Muscle of leg (tissue), 11 donors: ENCODE measurements around the gene ENTPD1. TPM values are rescaled to one million over a fixed set of nuclear protein-coding genes. Genes with fewer than 3 reads are reported as not detected.

Experiments used
- DNase-seq: peaks from one replicate; pipeline ENCODE4 v3.0.0; 2013
- H3K27ac ChIP-seq: one replicate; pipeline ENCODE4 v1.5.1; 2013; ENCODE audit warnings: mild to moderate bottlenecking, low read length, control low read depth
- H3K27me3 ChIP-seq: one replicate; pipeline ENCODE4 v1.6.1; 2013; ENCODE audit warnings: low read length; ENCODE audit not compliant: control insufficient read depth, insufficient read depth
- H3K36me3 ChIP-seq: one replicate; pipeline ENCODE4 v1.6.1; 2013; ENCODE audit warnings: low read length; ENCODE audit not compliant: control insufficient read depth, insufficient read depth
- H3K4me1 ChIP-seq: one replicate; pipeline ENCODE4 v1.6.1; 2013; ENCODE audit warnings: low read length; ENCODE audit not compliant: control insufficient read depth, insufficient read depth
- H3K4me3 ChIP-seq: one replicate; pipeline ENCODE4 v1.5.1; 2013; ENCODE audit warnings: low read length, control low read depth
- H3K9me3 ChIP-seq: replicated peaks from 2 replicates; pipeline ENCODE4 v1.6.1; 2013; ENCODE audit warnings: low read depth, low read length; ENCODE audit not compliant: control insufficient read depth
- WGBS: methylation state at CpG from one replicate; pipeline ENCODE4 v1.1.5; 2013; ENCODE audit warnings: missing lambda C conversion rate; ENCODE audit not compliant: insufficient coverage; 5-methylcytosine and 5-hydroxymethylcytosine counted together
- polyA plus RNA-seq, 8 donors: library from polyadenylated mRNA; unstranded; fragments of 120-200 nt; gene quantifications; one replicate each; pipeline versions ENCODE4 v1.2.1 to v1.2.3, GENCODE V29; 2013; ENCODE audit warnings: inconsistent platforms in 1 of 8, low replicate concordance in 1 of 8; ENCODE audit not compliant: insufficient read length in 8 of 8, insufficient read depth in 1 of 8
- total RNA-seq: library from RNA; stranded (reverse); fragments of 120-200 nt; gene quantifications from one replicate; pipeline ENCODE4 v1.2.4, GENCODE V29; 2013

Gene ENTPD1
- total and polyA plus RNA-seq, 9 donors = 11.0 to 17.3 (median 14.8) TPM

GRCh38 chr10:95809370-95810197, 53.6 kb downstream of the ENTPD1 start:
- no peak for DNase-seq
- no peaks in the 10 kb centered on the region for H3K27me3 ChIP-seq
- no peak overlapping the region for H3K4me3 ChIP-seq
- WGBS = 97% methylated on average over 30 of the region's 64 CpGs
- H3K36me3 ChIP-seq = no peaks in the 10 kb centered on the region
- peaks cover 8% of the 10 kb centered on the region for H3K4me1 ChIP-seq
- H3K27ac ChIP-seq = no peak overlapping the region
- no peaks in the 10 kb centered on the region for H3K9me3 ChIP-seq

GRCh38 chr10:95810198-95810976, 54.4 kb downstream of the ENTPD1 start:
- Histone ChIP-seq H3K27ac (no peak overlapping the region), H3K36me3 (no peaks in the 10 kb centered on the region), H3K4me3 (no peak overlapping the region), H3K9me3 (no peaks in the 10 kb centered on the region), H3K27me3 (no peaks in the 10 kb centered on the region), H3K4me1 (peaks cover 8% of the 10 kb centered on the region)
- 96% methylated on average over 9 of the region's 20 CpGs for WGBS
- DNase-seq = no peak

GRCh38 chr10:95813054-95813685, 57.2 kb downstream of the ENTPD1 start:
- H3K27ac ChIP-seq = peak overlapping the region; percentile 72
- no peaks in the 10 kb centered on the region for H3K27me3 ChIP-seq
- H3K4me1 ChIP-seq = peaks cover 8% of the 10 kb centered on the region
- H3K9me3 ChIP-seq = no peaks in the 10 kb centered on the region
- no peak overlapping the region for H3K4me3 ChIP-seq
- no peaks in the 10 kb centered on the region for H3K36me3 ChIP-seq
- no peak for DNase-seq
- WGBS = no CpG with 5 or more reads among the region's 3 CpGs

- peaks cover 8% of the 10 kb centered on the region for H3K4me1 ChIP-seq
- peak; percentile 89 for DNase-seq
- WGBS = 20% methylated on average over 2 of the region's 7 CpGs
- no peaks in the 10 kb centered on the region for H3K36me3 ChIP-seq
- H3K4me3 ChIP-seq = no peak overlapping the region
- no peaks in the 10 kb centered on the region for H3K9me3 ChIP-seq
- no peaks in the 10 kb centered on the region for H3K27me3 ChIP-seq
- H3K27ac ChIP-seq = peak overlapping the region; percentile 72
Measured at GRCh38 chr10:95814011-95814727, 58.2 kb downstream of the ENTPD1 start.

GRCh38 chr10:95815133-95815532, 59.2 kb downstream of the ENTPD1 start:
- peak overlapping the region; percentile 30 for H3K27ac ChIP-seq
- 100% methylated on average over 1 of the region's 2 CpGs for WGBS

GRCh38 chr10:95815701-95816240, 59.8 kb downstream of the ENTPD1 start:
- Histone ChIP-seq H3K27ac (no peak overlapping the region), H3K27me3 (no peaks in the 10 kb centered on the region), H3K9me3 (no peaks in the 10 kb centered on the region), H3K36me3 (no peaks in the 10 kb centered on the region), H3K4me3 (no peak overlapping the region), H3K4me1 (peaks cover 8% of the 10 kb centered on the region)
- WGBS = no CpG with 5 or more reads among the region's 6 CpGs
- DNase-seq = no peak

More at GRCh38 chr10:95815133-95815532, 59.2 kb downstream of the ENTPD1 start:
- no peak for DNase-seq
- Histone ChIP-seq H3K4me1 (peaks cover 8% of the 10 kb centered on the region), H3K36me3 (no peaks in the 10 kb centered on the region), H3K9me3 (no peaks in the 10 kb centered on the region), H3K27me3 (no peaks in the 10 kb centered on the region), H3K4me3 (no peak overlapping the region)

GRCh38 chr10:95818010-95818409, 62.0 kb downstream of the ENTPD1 start:
- Histone ChIP-seq H3K9me3 (no peaks in the 10 kb centered on the region), H3K27me3 (no peaks in the 10 kb centered on the region), H3K36me3 (no peaks in the 10 kb centered on the region), H3K4me1 (peaks cover 8% of the 10 kb centered on the region), H3K4me3 (no peak overlapping the region), H3K27ac (no peak overlapping the region)
- WGBS = no CpG with 5 or more reads among the region's 1 CpG
- DNase-seq = no peak

GRCh38 chr10:95818668-95819067, 62.7 kb downstream of the ENTPD1 start:
- Histone ChIP-seq H3K9me3 (no peaks in the 10 kb centered on the region), H3K4me3 (no peak overlapping the region), H3K4me1 (peaks cover 6% of the 10 kb centered on the region), H3K27me3 (no peaks in the 10 kb centered on the region), H3K36me3 (no peaks in the 10 kb centered on the region), H3K27ac (no peak overlapping the region)
- 93% methylated on average over 2 of the region's 2 CpGs for WGBS
- no peak for DNase-seq

GRCh38 chr10:95819620-95820329, 63.8 kb downstream of the ENTPD1 start:
- Histone ChIP-seq H3K9me3 (no peaks in the 10 kb centered on the region), H3K27ac (no peak overlapping the region), H3K4me1 (no peaks in the 10 kb centered on the region), H3K4me3 (no peak overlapping the region), H3K27me3 (no peaks in the 10 kb centered on the region), H3K36me3 (no peaks in the 10 kb centered on the region)
- DNase-seq = no peak
- no CpG with 5 or more reads among the region's 2 CpGs for WGBS
